Activated CD4-positive, alpha-beta T cell treated with anti-CD3 and anti-CD28 coated beads for 4 hours (primary cell): ENCODE data around the gene TMEM121B.

Experiments used
- DNase-seq, 2 donors: peaks; one replicate each; pipeline ENCODE4 v3.0.0-alpha.2; 2020

The TMEM121B gene

GRCh38 chr22:17109976-17110375 is 11.2 kb downstream of the TMEM121B start:
- DNase-seq, result no peak

- no peak for DNase-seq
Measured at GRCh38 chr22:17109113-17109865, 11.9 kb downstream of the TMEM121B start.

GRCh38 chr22:17108256-17109112 is 12.7 kb downstream of the TMEM121B start:
- DNase-seq, result no peak

GRCh38 chr22:17107547-17107810 is 13.7 kb downstream of the TMEM121B start:
- no peak for DNase-seq

- DNase-seq, result no peak
Measured at GRCh38 chr22:17106785-17107546, 14.2 kb downstream of the TMEM121B start.

GRCh38 chr22:17106161-17106784 is 14.9 kb downstream of the TMEM121B start:
- no peak for DNase-seq

GRCh38 chr22:17105143-17106129 is 15.7 kb downstream of the TMEM121B start:
- DNase-seq, result no peak

- no peak for DNase-seq
Measured at GRCh38 chr22:17104336-17104935, 16.7 kb downstream of the TMEM121B start.

- DNase-seq, result no peak
Measured at GRCh38 chr22:17103351-17103750, 17.8 kb downstream of the TMEM121B start.

- DNase-seq, result no peak
Measured at GRCh38 chr22:17102297-17102667, 18.9 kb downstream of the TMEM121B start.

GRCh38 chr22:17101475-17102296 is 19.5 kb downstream of the TMEM121B start:
- no peak for DNase-seq

GRCh38 chr22:17100621-17101020 is 20.5 kb downstream of the TMEM121B start:
- no peak for DNase-seq

GRCh38 chr22:17098379-17098819 is 22.8 kb downstream of the TMEM121B start:
- no peak for DNase-seq

GRCh38 chr22:17097701-17098100 is 23.5 kb downstream of the TMEM121B start:
- DNase-seq, result no peak

- no peak for DNase-seq
Measured at GRCh38 chr22:17097062-17097461, 24.1 kb downstream of the TMEM121B start.

GRCh38 chr22:17096071-17096470 is 25.1 kb downstream of the TMEM121B start:
- DNase-seq, result no peak

- no peak for DNase-seq
Measured at GRCh38 chr22:17095538-17095937, 25.6 kb downstream of the TMEM121B start.

GRCh38 chr22:17093081-17093480 is 28.1 kb downstream of the TMEM121B start:
- no peak for DNase-seq

GRCh38 chr22:17091851-17092250 is 29.3 kb downstream of the TMEM121B start:
- no peak for DNase-seq

GRCh38 chr22:17090550-17090949 is 30.6 kb downstream of the TMEM121B start:
- DNase-seq, result no peak
